Activated naive CD4-positive, alpha-beta T cell treated with anti-CD3 and anti-CD28 coated beads, Interleukin-2, amount 50 U/mL, for 72 hours (primary cell): ENCODE data around the gene TMC3. TPM values are rescaled to one million over a fixed set of nuclear protein-coding genes. Genes with fewer than 3 reads are reported as not detected.

Experiments used
- ATAC-seq, 2 donors: fragments of 150-1000 bp; cut with Tn5 transposase; 2 replicates each; pipeline ENCODE4 v1.10.0; 2021; ENCODE audit warnings: mild to moderate bottlenecking in 2 of 2, moderate library complexity in 2 of 2
- DNase-seq, 2 donors: peaks; one replicate each; pipeline ENCODE4 v3.0.0; 2021 to 2022; ENCODE audit warnings: low spot score in 2 of 2
- H3K27ac Mint-ChIP-seq, 2 donors: one replicate each; pipeline ENCODE4 v1.8.0; 2022; ENCODE audit warnings: mild to moderate bottlenecking in 2 of 2, mixed read lengths in 2 of 2
- H3K36me3 Mint-ChIP-seq, 2 donors: one replicate each; pipeline ENCODE4 v1.8.0; 2022; ENCODE audit warnings: mixed read lengths in 2 of 2
- H3K9me3 Mint-ChIP-seq, 2 donors: one replicate each; pipeline ENCODE4 v1.8.0; 2022; ENCODE audit warnings: mixed read lengths in 2 of 2
- total RNA-seq, 2 donors: library from RNA; stranded (reverse); gene quantifications; one replicate each; pipeline ENCODE4 v1.2.3, GENCODE V29; 2022

The TMC3 gene
- total RNA-seq, 2 donors from 2014 or later = not detected

DNA sequence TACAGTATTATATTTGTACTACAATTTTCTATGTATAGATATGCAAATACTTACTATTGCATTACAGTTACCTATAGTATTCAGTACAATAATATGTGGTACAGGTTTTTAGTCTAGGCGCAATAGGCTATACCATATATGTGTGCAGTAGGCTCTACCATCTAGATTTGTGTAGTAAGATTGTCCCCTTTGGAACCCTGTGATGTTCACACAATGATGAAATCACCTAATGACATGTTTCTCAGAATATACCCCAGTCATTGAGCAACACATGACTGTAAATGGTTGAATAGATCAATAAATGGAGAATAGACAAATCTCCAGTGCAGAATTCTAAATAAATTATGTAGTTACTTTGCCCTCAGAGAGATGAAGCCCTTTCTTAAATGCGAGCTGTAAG, 17.6 kb upstream of the TMC3 start:
- H3K27ac Mint-ChIP-seq = no peak overlapping the region

DNA sequence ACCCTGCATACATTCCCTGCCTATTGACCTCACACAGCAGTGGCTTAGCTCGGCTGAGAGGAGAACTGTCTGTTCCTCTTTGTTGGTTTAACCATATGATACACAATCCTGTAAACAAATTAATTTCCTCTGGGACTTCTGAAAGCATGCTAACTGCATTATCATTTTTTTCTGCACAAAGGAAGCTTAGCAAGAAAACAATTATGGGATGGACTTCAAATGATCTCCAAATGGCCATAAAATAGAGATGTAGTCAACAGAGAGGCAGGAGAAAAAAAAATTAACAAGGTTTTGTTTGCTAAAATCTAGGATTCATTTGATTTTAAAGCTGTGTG, 14.4 kb upstream of the TMC3 start:
- no peak for ATAC-seq
- H3K27ac Mint-ChIP-seq = no peak overlapping the region
- H3K9me3 Mint-ChIP-seq = peaks cover 0 to 4% of the 10 kb centered on the region in 2 donors
- no peak for DNase-seq
- no peaks in the 10 kb centered on the region for H3K36me3 Mint-ChIP-seq

More for the DNA sequence above, 17.6 kb upstream of the TMC3 start:
- DNase-seq (no peak), ATAC-seq (no peak)
- Mint-ChIP-seq H3K9me3 (no peaks in the 10 kb centered on the region), H3K36me3 (no peaks in the 10 kb centered on the region)

DNA sequence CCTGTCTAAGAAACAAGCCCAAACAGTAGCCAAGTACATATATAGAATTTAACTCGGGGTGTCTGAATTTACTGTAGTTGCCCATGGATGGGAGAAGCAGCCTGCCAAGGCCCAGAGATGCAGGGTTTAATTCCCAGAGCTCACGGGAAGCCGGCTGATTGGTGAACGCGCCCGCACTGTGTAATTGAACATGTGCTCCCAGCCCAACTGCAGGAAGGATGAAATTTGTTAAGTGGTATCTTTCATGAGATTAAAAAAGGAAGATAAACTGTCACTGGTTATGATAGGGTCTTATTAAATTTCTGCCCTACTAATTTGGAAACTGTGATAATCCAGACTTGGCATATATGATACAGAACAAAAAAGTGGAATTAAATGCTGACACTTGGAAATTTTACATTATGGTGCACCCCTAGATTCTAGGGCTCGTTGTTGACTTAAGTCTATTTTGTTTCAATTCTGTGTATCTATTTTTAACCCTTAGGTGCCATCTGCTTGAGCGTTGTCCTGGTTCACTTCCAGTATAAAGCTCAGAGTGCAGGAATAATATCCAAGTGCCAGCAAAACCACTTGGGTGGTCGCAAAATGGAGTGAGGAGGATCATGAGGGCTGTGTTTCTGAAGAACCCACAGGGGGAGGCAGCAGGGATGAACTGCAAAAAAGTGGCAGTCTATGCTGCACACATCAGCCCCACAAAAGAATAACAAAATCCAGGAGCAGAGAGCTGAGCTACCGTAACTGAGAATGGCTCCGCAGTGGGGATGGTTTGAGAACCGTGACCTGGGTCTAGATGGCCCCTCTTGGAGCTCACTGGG, 13.8 kb upstream of the TMC3 start:
- no peak for ATAC-seq
- no peak for DNase-seq
- no peak overlapping the region for H3K27ac Mint-ChIP-seq
- no peaks in the 10 kb centered on the region for H3K36me3 Mint-ChIP-seq
- peaks cover 0 to 4% of the 10 kb centered on the region in 2 donors for H3K9me3 Mint-ChIP-seq

DNA sequence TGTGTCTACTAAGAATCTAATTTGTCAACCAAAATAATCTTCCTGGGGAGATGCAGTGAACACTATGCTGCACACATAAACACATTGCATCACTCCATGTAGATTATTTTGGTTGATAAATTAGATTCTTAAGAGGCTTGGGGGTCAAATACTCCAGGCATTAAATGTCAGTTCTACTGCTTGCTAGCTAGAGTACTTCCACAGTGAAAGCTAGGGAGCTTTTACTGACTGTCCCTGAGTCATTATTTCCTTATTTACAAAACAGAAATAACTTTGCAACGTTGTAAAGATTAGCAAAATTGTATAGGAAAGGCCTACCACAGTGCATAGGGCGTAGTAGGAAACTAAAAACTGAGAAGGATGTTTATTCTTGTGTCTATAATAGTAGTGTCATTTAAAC, 12.9 kb upstream of the TMC3 start:
- H3K36me3 Mint-ChIP-seq = no peaks in the 10 kb centered on the region
- DNase-seq (no peak), ATAC-seq (no peak)
- H3K9me3 Mint-ChIP-seq = peaks cover 0 to 4% of the 10 kb centered on the region in 2 donors
- no peak overlapping the region for H3K27ac Mint-ChIP-seq

DNA sequence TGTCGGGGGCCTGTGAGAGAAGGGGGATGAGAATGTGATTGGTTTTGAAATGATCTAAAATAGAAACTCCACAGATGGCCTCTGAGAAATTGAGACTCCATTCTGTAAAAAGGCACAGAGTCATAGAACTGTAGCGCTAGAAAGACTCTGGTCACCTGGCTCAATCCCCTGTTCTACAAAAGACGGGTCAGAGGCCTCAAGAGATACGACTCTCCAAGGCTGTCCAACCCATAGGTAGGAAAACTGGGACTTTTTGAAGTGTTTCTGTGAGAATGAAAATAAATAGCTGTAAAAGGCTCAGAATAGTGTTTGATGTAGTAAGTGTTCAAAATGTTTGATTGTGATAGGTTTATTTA, 11.7 kb upstream of the TMC3 start:
- Mint-ChIP-seq H3K9me3 (peaks cover 0 to 4% of the 10 kb centered on the region in 2 donors), H3K27ac (no peak overlapping the region), H3K36me3 (no peaks in the 10 kb centered on the region)
- no peak for DNase-seq
- ATAC-seq = no peak

DNA sequence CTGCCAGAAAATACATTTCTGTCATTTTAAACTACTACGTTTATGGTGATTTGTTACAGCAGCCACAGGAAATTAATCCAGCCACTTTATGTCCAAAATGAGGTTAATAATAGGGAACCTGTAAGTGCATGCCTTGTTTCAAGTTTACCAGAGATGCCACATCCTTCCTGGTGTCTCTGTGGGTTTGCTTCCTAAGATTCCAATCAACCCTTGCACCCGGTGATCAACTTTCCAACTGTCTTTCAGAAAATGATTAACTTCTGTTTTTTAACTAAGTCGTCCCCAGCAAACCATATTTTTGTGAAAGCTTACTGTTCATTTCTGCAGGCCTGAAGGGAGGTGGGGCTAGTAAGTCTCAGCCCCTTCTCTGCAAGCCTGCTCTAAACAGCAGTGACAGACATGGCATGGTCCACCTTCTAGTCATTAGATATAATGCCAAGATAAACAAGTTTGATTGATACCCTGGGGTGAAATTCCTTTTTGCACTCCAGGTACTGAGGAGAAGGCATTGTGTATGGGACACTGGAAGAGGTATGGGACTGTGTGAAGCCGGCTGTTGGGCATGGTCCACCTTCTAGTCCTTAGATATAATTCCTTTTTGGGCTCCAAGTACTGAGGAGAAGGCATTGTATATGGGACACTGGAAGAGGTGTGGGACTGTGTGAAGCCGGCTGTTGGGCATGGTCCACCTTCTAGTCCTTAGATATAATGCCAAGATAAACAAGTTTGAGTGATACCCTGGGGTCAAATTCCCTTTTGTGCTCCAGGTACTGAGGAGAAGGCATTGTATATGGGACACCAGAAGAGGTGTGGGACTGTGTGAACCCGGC, 11.1 kb upstream of the TMC3 start:
- DNase-seq = no peak
- no peak for ATAC-seq
- Mint-ChIP-seq H3K27ac (no peak overlapping the region), H3K9me3 (peaks cover 0 to 4% of the 10 kb centered on the region in 2 donors), H3K36me3 (no peaks in the 10 kb centered on the region)

DNA sequence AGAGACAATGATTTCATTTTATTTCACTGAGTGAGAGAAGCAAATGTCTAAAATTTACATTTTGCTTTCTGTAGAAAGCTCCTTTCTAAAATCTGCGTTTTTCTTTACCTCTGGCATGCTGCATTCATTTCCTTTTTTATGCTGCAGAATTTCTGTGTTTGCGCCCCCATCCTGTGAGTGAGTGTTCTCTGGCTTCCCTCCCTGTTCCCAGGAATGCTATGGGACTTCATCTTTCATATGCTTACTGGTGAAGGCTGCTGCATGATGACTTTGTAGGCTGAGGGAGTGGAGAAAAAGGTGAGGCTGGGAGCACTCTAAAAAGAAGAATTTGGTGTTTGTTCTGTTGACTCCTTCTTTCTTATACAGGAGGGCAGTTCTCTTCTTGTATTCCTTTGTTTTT, 7.7 kb upstream of the TMC3 start:
- no peak overlapping the region for H3K27ac Mint-ChIP-seq
- H3K36me3 Mint-ChIP-seq = no peaks in the 10 kb centered on the region
- no peak for ATAC-seq
- DNase-seq = no peak
- H3K9me3 Mint-ChIP-seq = peaks cover 0 to 4% of the 10 kb centered on the region in 2 donors

DNA sequence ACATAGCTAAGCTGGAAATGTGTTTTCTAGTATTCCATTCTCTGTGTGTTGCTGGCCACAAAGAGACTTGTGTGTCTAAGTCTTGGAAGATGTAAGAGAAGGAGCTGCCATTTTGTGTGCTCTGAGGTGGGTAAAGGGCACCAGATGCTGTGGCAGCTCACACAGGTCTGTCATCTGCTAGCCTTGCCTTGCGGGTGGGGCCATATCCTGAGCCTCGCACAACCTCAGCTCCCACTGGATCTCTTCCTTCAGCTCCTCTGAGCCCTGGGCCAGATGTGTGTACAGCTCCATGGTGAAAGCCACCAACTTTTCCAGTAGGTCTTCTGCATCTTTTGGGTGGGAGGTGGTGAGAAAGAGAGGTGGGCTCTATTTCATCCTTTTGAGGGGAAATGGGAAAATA, 6.7 kb upstream of the TMC3 start:
- Mint-ChIP-seq H3K27ac (no peak overlapping the region), H3K9me3 (peaks cover 0 to 4% of the 10 kb centered on the region in 2 donors), H3K36me3 (no peaks in the 10 kb centered on the region)
- DNase-seq (no peak), ATAC-seq (no peak)

DNA sequence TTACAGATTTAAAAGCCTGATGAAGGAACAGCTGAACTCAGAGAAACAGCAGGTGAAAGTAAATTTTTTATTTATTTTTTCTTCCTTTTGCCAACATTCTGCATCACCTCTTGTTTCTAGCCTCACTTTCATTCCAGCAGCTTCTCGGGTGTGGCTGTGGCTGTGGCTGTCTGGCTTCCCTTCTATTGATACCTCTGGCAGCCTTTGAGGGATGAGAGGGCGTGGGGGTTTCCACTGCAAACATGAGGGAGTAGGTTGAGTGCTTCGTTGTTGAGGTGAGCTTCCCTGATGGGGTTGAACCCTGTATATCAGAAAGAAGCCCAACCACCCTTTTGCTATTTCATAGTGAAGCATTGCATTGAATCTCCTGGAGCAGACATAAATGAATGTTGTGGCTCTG, 6.2 kb upstream of the TMC3 start:
- no peak for DNase-seq
- Mint-ChIP-seq H3K36me3 (no peaks in the 10 kb centered on the region), H3K9me3 (peaks cover 0 to 4% of the 10 kb centered on the region in 2 donors), H3K27ac (no peak overlapping the region)
- no peak for ATAC-seq

DNA sequence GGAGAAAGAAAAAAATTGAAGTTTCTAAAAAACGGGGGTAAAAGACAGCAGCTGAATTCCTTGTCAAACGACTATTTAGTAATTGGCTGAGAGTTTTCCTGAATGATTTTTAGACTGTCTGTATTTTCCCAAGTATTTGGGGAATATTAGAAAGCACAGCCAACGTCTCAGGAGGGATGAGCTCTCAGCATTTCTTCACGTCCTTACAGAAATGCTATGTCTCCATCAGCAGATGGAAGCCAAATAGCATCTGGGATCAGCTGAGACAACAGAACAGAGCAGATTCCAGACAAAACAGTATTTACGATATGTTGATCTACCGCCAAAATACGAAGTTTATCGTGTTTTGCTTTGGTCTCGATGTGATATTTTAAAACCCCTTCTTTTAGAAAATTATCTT, 5.3 kb upstream of the TMC3 start:
- ATAC-seq = no peak
- H3K36me3 Mint-ChIP-seq = no peaks in the 10 kb centered on the region
- DNase-seq = no peak

DNA sequence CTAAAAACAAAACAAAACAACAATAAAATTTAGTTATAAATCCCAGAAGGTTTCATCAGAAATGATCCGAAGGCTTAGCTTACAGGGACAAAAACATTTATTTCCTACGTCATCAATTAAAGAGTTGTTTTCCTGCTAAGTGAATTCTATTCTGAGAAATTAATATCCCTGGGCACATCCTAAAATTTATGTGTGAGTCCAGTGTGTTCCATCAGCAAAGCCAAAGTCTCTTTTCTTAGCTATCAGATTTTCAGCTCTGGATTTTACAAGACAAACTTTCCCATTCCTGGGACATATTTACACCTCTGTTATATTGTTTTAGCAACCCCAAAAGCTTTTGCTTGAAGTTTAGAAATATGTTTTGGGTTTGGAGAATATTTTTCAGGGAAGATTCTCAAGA, 4.4 kb upstream of the TMC3 start:
- no peak for DNase-seq
- H3K9me3 Mint-ChIP-seq = no peaks in the 10 kb centered on the region
- no peak overlapping the region for H3K27ac Mint-ChIP-seq
- H3K36me3 Mint-ChIP-seq = no peaks in the 10 kb centered on the region
- no peak for ATAC-seq

More for the DNA sequence above, 5.3 kb upstream of the TMC3 start:
- H3K9me3 Mint-ChIP-seq = peaks cover 0 to 4% of the 10 kb centered on the region in 2 donors
- no peak overlapping the region for H3K27ac Mint-ChIP-seq

DNA sequence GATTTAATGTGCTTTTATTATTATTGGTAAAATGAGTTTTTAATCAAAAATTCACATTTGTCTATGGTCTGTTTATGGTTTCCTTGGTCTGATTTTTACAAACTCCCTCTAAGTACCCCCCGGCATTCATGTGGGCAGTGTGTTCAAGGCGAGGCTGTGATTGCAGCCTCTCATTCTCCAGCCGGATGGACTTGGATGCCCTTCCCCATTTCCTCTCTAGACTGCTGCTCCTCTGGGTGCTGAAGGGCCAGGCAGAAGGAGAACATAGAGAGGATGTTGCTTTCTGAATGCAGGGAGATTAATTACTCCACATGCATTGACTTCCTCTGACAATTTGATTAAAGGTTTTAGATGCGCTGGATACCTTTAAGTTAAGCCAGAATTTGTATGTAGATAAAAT, 3.9 kb upstream of the TMC3 start:
- Mint-ChIP-seq H3K36me3 (no peaks in the 10 kb centered on the region), H3K9me3 (no peaks in the 10 kb centered on the region), H3K27ac (no peak overlapping the region)
- DNase-seq (no peak), ATAC-seq (no peak)

DNA sequence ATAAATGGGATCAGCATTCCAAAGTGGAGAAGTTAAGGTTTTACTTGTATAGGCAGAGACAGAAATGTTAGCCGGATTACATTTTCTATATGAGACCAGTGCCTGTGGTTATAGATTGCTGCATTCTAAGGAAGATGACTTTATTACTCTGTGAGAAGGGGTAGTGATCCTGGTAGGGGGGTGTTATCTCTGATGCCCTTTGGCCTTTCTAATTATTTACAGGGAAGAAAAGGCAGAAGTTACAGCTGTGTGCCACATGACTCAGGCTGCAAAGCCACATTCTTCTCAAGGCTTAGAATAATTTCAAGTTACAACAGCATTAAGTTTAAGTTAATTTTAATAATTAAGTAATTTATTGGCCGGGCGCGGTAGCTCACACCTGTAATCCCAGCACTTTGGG, 2.2 kb upstream of the TMC3 start:
- ATAC-seq (no peak), DNase-seq (no peak)
- H3K9me3 Mint-ChIP-seq = no peaks in the 10 kb centered on the region
- H3K27ac Mint-ChIP-seq = no peak overlapping the region
- no peaks in the 10 kb centered on the region for H3K36me3 Mint-ChIP-seq

DNA sequence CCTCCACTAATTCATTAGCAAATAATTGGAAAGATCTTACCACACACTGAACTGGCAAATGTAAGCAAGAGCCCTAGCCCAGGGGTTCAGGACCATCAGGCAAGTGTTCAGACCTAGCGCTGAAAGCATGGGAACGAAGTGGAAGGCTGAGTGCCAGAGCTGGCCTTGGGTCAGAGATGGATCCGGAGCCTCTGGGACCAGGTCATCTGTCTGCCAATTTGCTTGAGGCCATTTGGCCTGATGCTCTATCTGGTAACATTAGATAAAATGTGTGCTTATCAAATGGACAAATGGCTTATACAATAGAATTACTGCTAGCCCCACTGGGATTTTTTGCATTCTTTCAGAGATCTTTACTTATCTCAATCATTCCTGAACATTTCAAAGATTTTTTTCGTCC, 1.4 kb upstream of the TMC3 start:
- ATAC-seq (no peak), DNase-seq (no peak)
- no peak overlapping the region for H3K27ac Mint-ChIP-seq

DNA sequence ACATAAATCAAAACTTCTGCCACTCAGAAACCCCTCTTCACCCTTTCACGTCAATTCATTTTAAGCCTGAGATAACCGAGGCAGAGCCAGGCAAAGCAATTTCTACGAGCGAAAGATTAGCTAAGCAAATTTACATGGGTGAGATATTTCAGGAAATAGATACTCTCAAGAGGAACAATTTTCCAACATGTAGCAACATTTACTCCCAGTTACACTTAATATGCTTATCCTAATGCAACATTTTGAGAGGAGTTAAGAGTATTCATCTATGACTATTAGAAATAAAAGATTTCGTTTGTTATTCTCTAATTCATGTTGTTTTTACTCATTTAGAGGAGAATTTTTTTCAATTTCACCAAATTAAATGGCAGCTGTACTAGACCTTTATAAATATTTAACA, 837 bp downstream of the TMC3 start:
- Mint-ChIP-seq H3K9me3 (no peaks in the 10 kb centered on the region), H3K27ac (no peak overlapping the region), H3K36me3 (no peaks in the 10 kb centered on the region)
- DNase-seq = no peak
- ATAC-seq = no peak

More for the DNA sequence above, 1.4 kb upstream of the TMC3 start:
- no peaks in the 10 kb centered on the region for H3K36me3 Mint-ChIP-seq
- no peaks in the 10 kb centered on the region for H3K9me3 Mint-ChIP-seq

DNA sequence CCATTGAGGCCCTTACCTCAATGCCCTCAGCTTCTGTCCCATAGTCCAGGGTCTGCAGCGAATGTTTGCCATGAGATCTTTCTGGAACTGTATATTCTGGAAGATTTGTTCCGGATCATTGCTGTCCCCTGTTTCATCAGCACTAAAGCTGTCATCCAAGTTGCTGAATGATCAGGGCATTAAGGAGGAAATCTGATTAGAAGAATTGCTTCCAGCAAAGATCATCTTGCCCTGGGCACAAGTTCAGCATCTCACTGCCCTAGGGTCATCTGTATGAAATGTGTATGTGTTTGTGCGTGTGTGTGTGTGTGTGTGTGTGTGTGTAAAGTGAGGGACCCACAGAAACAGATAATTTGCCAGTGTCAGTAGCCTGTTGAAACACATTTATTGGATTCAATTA, 1.4 kb downstream of the TMC3 start:
- no peaks in the 10 kb centered on the region for H3K36me3 Mint-ChIP-seq
- H3K9me3 Mint-ChIP-seq = no peaks in the 10 kb centered on the region
- H3K27ac Mint-ChIP-seq = no peak overlapping the region
- no peak for DNase-seq
- no peak for ATAC-seq

DNA sequence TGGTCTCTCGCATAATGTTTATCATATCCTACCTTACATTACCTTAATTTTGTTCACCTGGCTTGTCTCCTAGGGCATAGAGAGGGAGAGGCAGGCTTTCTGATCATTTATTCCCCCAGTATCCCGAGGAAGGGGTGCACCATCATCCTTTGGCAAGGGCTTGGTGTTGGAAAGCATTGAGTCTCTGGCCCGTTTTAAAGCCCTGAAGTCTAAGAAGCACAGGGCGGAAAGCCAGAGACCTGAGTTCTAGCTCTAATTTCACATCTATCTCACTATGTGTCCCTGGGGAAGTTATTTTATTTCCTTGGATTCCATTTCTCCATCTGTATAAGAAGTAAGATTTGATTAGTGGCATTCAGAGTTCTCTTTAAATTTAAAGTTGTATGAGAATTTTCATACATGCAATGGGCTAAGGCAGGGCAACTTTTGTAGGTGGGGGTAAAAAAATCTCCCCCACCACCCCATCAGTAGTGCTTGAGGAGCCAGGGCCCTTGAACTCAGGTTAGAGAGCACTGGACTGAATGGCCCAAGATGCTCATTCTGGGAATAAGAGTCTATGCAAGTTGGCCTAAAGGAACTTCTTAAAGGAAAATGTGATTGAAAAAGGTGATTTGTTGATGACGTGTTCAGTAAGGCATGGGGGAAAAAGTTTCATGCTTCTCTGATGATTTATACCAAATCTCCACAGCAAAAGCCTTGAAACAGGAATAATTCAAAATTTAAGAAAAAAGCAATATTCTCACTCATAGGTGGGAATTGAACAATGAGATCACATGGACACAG, 10.1 kb downstream of the TMC3 start:
- ATAC-seq = no peak
- Mint-ChIP-seq H3K27ac (no peak overlapping the region), H3K36me3 (no peaks in the 10 kb centered on the region), H3K9me3 (no peaks in the 10 kb centered on the region)
- no peak for DNase-seq
